ENCODE results near the gene HECW1.

The HECW1 gene

GRCh38 chr7:43143918-43144589 is 31.6 kb downstream of the HECW1 start:
- no peak for DNase-seq (ENCODE audit: low read depth in 3 of 3)

GRCh38 chr7:43148161-43148731 is 35.8 kb downstream of the HECW1 start:
- DNase-seq (ENCODE audit: low read depth in 3 of 3) = no peak

- DNase-seq (ENCODE audit: low read depth in 3 of 3) = no peak
These were observed 38.6 kb downstream of the HECW1 start for GRCh38 chr7:43151076-43151475.

GRCh38 chr7:43152696-43153095 is 40.2 kb downstream of the HECW1 start:
- DNase-seq (ENCODE audit: low read depth in 3 of 3) = no peak

GRCh38 chr7:43155636-43156035 is 43.2 kb downstream of the HECW1 start:
- no peak for DNase-seq (ENCODE audit: low read depth in 3 of 3)

- DNase-seq (ENCODE audit: low read depth in 3 of 3) = no peak
These were observed 51.4 kb downstream of the HECW1 start for GRCh38 chr7:43163885-43164284.

- no peak for DNase-seq (ENCODE audit: low read depth in 3 of 3)
These were observed 52.3 kb downstream of the HECW1 start for GRCh38 chr7:43164757-43165156.

GRCh38 chr7:43166686-43167085 is 54.2 kb downstream of the HECW1 start:
- no peak for DNase-seq (ENCODE audit: low read depth in 3 of 3)

GRCh38 chr7:43169076-43169475 is 56.6 kb downstream of the HECW1 start:
- no peak for DNase-seq (ENCODE audit: low read depth in 3 of 3)

GRCh38 chr7:43170571-43170970 is 58.1 kb downstream of the HECW1 start:
- no peak for DNase-seq (ENCODE audit: low read depth in 3 of 3)

- DNase-seq (ENCODE audit: low read depth in 3 of 3) = no peak
These were observed 63.2 kb downstream of the HECW1 start for GRCh38 chr7:43175570-43176200.

GRCh38 chr7:43179393-43179792 is 66.9 kb downstream of the HECW1 start:
- DNase-seq (ENCODE audit: low read depth in 3 of 3) = no peak

- DNase-seq (ENCODE audit: low read depth in 3 of 3) = no peak
These were observed 80.5 kb downstream of the HECW1 start for GRCh38 chr7:43192806-43193460.

- DNase-seq (ENCODE audit: low read depth in 3 of 3) = no peak
These were observed 81.4 kb downstream of the HECW1 start for GRCh38 chr7:43193893-43194292.

- no peak for DNase-seq (ENCODE audit: low read depth in 3 of 3)
These were observed 82.8 kb downstream of the HECW1 start for GRCh38 chr7:43195256-43195655.

- no peak for DNase-seq (ENCODE audit: low read depth in 3 of 3)
These were observed 83.3 kb downstream of the HECW1 start for GRCh38 chr7:43195768-43196167.

GRCh38 chr7:43196379-43196778 is 83.9 kb downstream of the HECW1 start:
- DNase-seq (ENCODE audit: low read depth in 3 of 3) = no peak

GRCh38 chr7:43198016-43198415 is 85.6 kb downstream of the HECW1 start:
- DNase-seq (ENCODE audit: low read depth in 3 of 3) = no peak

GRCh38 chr7:43198599-43199090 is 86.2 kb downstream of the HECW1 start:
- DNase-seq (ENCODE audit: low read depth in 3 of 3) = no peak

GRCh38 chr7:43199371-43200160 is 87.1 kb downstream of the HECW1 start:
- no peak for DNase-seq (ENCODE audit: low read depth in 3 of 3)

- no peak for DNase-seq (ENCODE audit: low read depth in 3 of 3)
These were observed 89.5 kb downstream of the HECW1 start for GRCh38 chr7:43201912-43202311.

GRCh38 chr7:43204081-43204480 is 91.6 kb downstream of the HECW1 start:
- no peak for DNase-seq (ENCODE audit: low read depth in 3 of 3)
